Ishikawa (cell line): Measurements from ENCODE around the gene ATRIP.

Source experiments
- CEBPB ChIP-seq: IDR thresholded peaks from 2 replicates; pipeline ENCODE4 v1.6.1; 2012
- CREB1 ChIP-seq: IDR thresholded peaks from 2 replicates; pipeline ENCODE4 v1.6.1; 2012; ENCODE audit warnings: low read depth
- EGR1 ChIP-seq: IDR thresholded peaks from 2 replicates; pipeline ENCODE4 v1.6.1; 2012
- EP300 ChIP-seq: IDR thresholded peaks from 2 replicates; pipeline ENCODE4 v1.6.1; 2012; ENCODE audit warnings: borderline replicate concordance
- FOXM1 ChIP-seq: IDR thresholded peaks from 2 replicates; pipeline ENCODE4 v1.6.1; 2012; ENCODE audit warnings: low read depth, borderline replicate concordance
- MAX ChIP-seq: IDR thresholded peaks from 2 replicates; pipeline ENCODE4 v1.6.1; 2012
- NFIC ChIP-seq: IDR thresholded peaks from 2 replicates; pipeline ENCODE4 v1.6.1; 2012
- RAD21 ChIP-seq: IDR thresholded peaks from 2 replicates; pipeline ENCODE4 v1.6.1; 2012; ENCODE audit warnings: low read depth
- REST ChIP-seq: IDR thresholded peaks from 2 replicates; pipeline ENCODE4 v1.6.1; 2012; ENCODE audit warnings: low read depth, mild to moderate bottlenecking
- TAF1 ChIP-seq: IDR thresholded peaks from 2 replicates; pipeline ENCODE4 v1.6.1; 2012; ENCODE audit warnings: low read depth, mild to moderate bottlenecking
- TCF12 ChIP-seq: IDR thresholded peaks from 2 replicates; pipeline ENCODE4 v1.6.1; 2012; ENCODE audit warnings: low read depth
- TEAD4 ChIP-seq: IDR thresholded peaks from 2 replicates; pipeline ENCODE4 v1.6.1; 2012
- USF1 ChIP-seq: IDR thresholded peaks from 2 replicates; pipeline ENCODE4 v1.6.1; 2012
- YY1 ChIP-seq: IDR thresholded peaks from 2 replicates; pipeline ENCODE4 v1.6.1; 2012; ENCODE audit warnings: low read depth
- ZBTB7A ChIP-seq: IDR thresholded peaks from 2 replicates; pipeline ENCODE4 v1.6.1; 2012; ENCODE audit warnings: low read depth

The ATRIP gene

GRCh38 chr3:48435223-48435595, 11.3 kb upstream of the ATRIP start:
- no peak for TF ChIP-seq CEBPB
- TF ChIP-seq MAX, result no peak
- TF ChIP-seq TCF12, result no peak
- TF ChIP-seq TAF1, result no peak
- TF ChIP-seq CREB1, result no peak
- TF ChIP-seq RAD21, result no peak
- TF ChIP-seq YY1, result no peak
- no peak for TF ChIP-seq USF1
- no peak for TF ChIP-seq NFIC

GRCh38 chr3:48435774-48436476, 10.6 kb upstream of the ATRIP start:
- TF ChIP-seq CEBPB, result no peak
- 0 out of 2 replicates have a peak, but pooled peaks have one; percentile 43 for TF ChIP-seq USF1
- TF ChIP-seq RAD21, result peak; percentile 94
- 0 out of 2 replicates have a peak, but pooled peaks have one; percentile 21 for TF ChIP-seq MAX
- TF ChIP-seq TEAD4, result no peak
- TF ChIP-seq FOXM1, result no peak
- TF ChIP-seq YY1, result peak; percentile 46; the same call in 1 of the 2 replicates
- no peak for TF ChIP-seq NFIC
- TF ChIP-seq CREB1, result no peak
- TF ChIP-seq EP300, result no peak
- no peak; the same call in 1 of the 2 replicates for TF ChIP-seq TCF12
- TF ChIP-seq EGR1, result no peak
- no peak for TF ChIP-seq REST
- TF ChIP-seq ZBTB7A, result no peak
- no peak for TF ChIP-seq TAF1

GRCh38 chr3:48436477-48436787, 10.1 kb upstream of the ATRIP start:
- TF ChIP-seq RAD21 (no peak), ZBTB7A (no peak), CEBPB (no peak), NFIC (no peak), EP300 (no peak), CREB1 (no peak), MAX (no peak), EGR1 (no peak), REST (no peak), TEAD4 (no peak), YY1 (no peak), TAF1 (no peak), USF1 (no peak), TCF12 (no peak), FOXM1 (no peak)

- TF ChIP-seq TCF12 (no peak), CEBPB (no peak), FOXM1 (no peak), RAD21 (no peak), EP300 (no peak), CREB1 (no peak), EGR1 (no peak), USF1 (no peak), MAX (no peak), REST (no peak), TEAD4 (no peak), NFIC (no peak), YY1 (no peak), ZBTB7A (no peak), TAF1 (no peak)
Measured at GRCh38 chr3:48436855-48437254, 9.7 kb upstream of the ATRIP start.
